Stimulated activated CD8-positive, alpha-beta memory T cell treated with anti-CD3 and anti-CD28 coated beads, Interleukin-15, amount 100 ng/mL, for 1 hour (primary cell): ENCODE results near the gene PRR23C.
"Not testable (repeated sequence)": the region's sequence is repeated elsewhere in the genome, so short reads cannot be mapped to it uniquely, and the experiment has no call there.

Experiments
- DNase-seq: peaks from one replicate; pipeline ENCODE4 v3.0.0-alpha.2; 2020; ENCODE audit warnings: low read depth

Gene PRR23C

DNA sequence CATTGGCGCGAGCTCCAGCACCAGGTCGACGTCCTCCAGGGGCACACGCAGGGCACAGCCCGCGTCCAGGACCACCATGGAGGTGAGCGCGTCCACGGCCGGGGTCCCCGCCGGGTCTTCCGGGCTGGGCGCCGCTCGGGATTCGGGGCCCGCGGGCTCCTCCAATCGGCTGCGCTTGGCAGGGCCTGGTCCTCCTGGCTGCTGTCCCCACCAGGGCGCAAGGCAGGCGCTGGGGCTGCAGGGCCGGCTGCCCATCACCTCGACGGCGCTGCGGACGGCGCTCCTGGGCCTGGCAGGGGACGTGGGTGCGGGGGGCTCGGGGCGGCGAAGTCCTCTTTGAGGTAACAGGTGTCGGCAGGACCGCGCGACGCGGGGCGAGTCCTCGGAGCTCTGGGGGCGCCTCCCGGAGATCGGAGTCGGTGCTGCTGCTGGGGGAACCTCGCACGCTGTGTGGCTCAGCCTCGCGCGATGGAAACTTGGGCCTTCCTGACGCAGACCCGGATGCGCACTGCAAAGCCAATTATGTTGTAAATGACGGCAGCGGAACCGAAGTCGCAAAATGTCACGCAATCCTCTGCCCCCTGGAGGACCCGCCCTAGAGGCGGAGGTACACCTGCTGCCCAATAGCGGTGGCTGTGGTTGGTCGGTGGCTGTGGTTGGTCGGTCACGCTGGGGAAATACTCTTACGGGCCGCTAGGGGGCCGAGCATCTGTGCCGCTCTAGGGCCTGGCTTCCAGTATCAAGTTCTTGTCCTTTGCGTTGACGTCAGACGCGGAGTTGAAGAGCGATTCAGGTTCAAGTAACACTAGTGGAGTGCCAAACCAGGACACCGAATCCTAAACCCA, at the start of gene PRR23C:
PRR23C (minus strand) TSS at position 527 of the 845 bp plus-strand sequence; CDS start at position 255, 272 bp downstream.
- no peak for DNase-seq

DNA sequence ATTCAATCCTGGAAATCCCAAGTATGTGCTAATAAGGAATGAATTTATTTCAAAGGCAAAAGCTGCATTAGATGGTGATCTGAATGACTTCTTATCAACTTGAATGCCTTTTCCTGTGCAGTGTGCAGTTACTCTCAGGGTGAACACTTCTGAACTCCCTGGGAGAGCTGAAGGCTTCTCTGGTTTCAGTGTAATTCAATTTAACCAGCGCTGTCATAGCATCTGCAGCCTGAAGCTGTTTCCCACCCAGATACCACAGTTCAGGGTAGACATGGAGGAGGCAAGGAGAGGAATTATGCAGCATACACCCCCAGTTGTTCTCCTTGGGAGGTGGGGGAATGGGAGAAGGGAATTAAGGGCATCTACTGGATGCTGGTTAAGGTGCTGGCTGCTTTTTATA, 49.1 kb upstream of the PRR23C start:
- DNase-seq, result no peak

- DNase-seq, result no peak
Observed at GRCh38 chr3:139088462-139089324, 44.0 kb upstream of the PRR23C start.

DNA sequence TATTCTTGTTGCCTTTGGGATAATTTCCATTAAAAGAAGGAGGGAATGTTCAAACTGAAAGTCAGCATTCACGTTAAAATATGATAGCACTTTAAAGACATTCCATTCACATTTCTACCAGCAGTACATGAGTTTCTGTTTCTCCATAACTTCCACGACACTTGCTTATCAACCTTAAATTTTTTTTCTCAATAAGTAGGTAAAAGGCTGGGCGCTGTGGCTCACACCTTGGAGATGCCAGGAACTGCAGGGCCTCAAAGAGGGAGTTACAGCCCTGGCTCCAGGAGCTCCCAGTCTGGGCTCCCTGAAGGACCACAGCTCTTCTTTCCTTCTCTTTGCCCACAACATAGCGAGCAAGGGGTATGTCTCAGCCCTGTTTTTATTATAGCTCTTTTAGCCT, 42.9 kb upstream of the PRR23C start:
- DNase-seq, result no peak

- DNase-seq, result no peak
Observed at GRCh38 chr3:139084176-139084575, 39.5 kb upstream of the PRR23C start.

- DNase-seq, result no peak
Observed at GRCh38 chr3:139074565-139075115, 29.9 kb upstream of the PRR23C start.

DNA sequence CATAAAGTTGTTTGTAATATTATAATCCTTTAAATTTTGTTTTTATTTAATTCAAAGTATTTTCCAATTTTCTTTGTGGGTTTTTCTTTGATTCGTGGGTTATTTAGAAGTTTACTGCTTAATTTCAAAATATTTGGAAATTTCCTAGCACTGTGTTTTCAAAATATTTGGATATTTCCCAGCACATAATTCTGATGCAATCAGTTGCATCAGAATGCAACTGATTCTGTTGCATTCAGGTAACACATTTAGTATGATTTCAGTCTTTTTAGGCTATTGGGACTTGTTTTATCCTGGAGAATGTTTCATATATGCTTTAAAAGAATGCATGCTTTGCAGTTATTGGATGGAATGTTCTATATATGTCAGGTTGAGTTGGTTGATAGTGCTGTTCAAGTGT, 18.2 kb upstream of the PRR23C start:
- no peak for DNase-seq

- no peak for DNase-seq
Observed at GRCh38 chr3:139052802-139053600, 8.3 kb upstream of the PRR23C start.

- DNase-seq, result no peak
Observed at GRCh38 chr3:139043554-139044365, 932 bp downstream of the PRR23C start.

DNA sequence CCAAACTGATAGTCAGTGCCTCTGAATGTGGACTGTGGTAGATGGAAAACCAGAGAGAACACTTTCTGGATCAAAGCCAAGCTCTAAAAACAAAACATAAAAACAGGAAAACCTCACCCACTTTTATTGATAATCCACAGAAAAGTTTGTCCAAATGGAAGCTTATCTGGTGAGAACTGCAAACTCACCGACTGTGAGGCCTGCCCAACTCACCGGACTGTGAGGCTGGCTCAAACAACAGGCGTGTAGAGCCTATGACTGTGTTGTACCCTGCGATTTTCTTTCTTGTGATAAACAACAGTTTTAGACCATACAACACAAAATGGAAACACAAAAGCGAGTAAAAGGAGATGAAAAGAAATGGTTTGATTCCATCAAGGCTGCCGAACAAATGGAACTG, 7.2 kb downstream of the PRR23C start:
- DNase-seq, result no peak

DNA sequence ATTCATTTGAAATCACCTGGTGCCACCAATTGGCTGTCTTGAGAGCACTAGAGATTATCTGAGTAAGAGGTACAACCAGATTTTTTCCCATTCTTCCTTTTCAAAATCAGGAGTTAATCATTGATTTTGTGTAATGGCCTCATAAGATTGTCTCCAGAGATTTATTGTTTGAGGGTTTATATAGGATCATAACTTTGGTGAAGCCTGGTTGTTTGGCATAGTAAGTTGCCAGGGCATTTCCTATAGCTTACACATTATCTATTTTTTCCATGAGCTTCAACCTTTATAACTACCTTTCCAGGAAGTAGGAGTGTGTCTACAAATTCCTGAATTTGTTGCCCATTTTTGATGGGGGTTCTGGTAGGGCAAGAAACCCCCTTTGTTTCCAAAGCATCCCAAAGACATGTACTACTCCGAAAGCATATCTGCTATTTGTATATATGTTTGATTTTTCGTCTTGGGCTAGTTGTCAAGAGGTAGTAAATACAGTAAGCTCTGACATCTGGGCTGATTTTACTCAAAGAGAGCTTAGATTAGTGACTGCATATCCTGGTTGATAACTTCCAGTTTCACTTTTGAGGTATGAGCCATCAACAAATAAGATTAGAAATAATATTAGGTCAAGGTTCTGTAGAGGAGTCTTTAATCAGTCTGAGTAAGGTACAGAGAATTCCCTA, 12.2 kb downstream of the PRR23C start:
- DNase-seq, result no peak

- DNase-seq, result not testable (repeated sequence)
Observed at GRCh38 chr3:139030576-139030975, 14.1 kb downstream of the PRR23C start.

DNA sequence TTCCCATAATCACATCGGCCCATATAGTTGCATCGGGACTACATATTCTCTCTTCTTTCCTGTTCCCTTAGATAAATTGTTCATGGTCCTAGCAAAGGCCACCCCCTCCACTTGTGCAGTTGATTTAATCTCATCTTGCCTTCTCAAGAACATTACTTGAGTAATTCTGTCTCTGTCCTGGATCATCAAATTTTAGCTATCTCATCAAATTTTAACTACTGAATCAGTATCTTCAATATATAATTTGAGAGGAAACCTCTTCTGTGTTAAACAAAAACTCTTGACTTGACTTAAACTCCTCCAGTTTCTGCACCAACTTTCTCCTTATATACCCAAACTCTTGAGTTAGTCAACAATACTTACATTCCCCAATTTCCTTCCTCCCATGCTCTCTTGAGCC, 19.7 kb downstream of the PRR23C start:
- DNase-seq, result no peak

DNA sequence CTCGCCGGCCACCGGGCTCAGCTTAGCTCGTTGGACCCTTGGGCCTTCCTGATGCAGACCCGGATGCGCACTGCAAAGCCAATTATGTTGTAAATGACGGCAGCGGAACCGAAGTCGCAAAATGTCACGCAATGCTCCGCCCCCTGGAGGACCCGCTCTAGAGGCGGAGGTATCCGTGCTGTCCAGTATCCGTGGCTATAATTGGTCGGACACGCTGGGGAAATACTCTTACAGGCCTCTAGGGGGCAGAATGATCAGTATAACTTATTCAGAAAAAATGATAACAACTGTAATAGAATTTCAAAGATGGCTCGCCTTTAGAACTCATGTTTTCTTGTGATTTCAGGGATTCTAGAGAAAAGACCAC, 23.8 kb downstream of the PRR23C start, which contains the start of gene PRR23B:
PRR23B (minus strand) TSS at position 59 of the 367 bp plus-strand sequence. CDS start 265 bp downstream, outside the sequence.
- no peak for DNase-seq

DNA sequence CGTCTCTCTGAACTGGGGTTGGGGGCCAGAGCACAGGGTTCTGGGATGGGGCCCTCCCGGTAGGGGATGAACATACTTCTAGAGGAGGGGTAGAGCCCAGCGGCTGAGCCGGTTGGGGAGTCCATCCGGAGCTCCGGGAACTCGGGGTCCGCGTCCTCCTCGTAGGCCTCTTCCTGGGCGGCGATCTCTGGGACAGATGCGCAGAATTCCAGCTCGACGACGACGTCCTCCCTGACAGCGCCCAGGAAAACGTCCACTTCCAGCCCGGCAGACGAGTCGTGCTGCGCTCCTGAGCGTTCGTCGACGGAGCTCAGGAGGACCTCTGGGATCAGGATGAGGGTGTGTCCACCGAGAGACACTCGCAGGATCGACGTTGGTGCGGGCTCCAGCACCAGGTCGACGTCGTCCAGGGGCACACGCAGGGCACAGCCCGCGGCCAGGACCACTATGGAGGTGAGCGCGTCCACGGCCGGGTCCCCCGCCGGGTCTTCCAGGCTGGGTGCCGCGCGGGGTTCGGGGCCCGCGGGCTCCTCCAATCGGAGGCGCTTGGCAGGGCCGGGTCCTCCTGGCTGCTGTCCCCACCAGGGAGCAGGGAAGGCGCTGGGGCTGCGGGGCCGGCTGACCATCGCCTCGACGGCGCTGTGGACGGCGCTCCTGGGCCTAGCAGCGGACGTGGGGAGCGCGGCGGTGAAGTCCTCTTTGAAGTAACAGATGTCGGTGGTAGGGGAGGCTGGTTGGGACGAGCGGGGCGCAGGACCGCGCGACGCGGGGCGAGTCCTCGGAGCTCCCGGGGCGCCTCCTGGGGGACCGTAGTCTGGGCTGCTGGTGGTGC, 24.4 kb downstream of the PRR23C start:
- no peak for DNase-seq

GRCh38 chr3:139016430-139017048, 28.2 kb downstream of the PRR23C start:
- DNase-seq, result no peak

GRCh38 chr3:139006051-139006716, 38.5 kb downstream of the PRR23C start, which contains the start of gene PRR23A:
Gene PRR23A, minus strand, starts transcription at chr3:139006268. Its CDS starts 0 bp downstream, at chr3:139006268.
- no peak for DNase-seq

GRCh38 chr3:139005356-139005993, 39.2 kb downstream of the PRR23C start:
- DNase-seq, result no peak
